Esophagus (tissue), 2 donors: ENCODE measurements around the gene MIEN1. TPM values are rescaled to one million over a fixed set of nuclear protein-coding genes. Genes with fewer than 3 reads are reported as not detected.

Experiments
- H3K27ac ChIP-seq, 2 donors: one replicate each; pipeline ENCODE4 v1.5.1; 2013; ENCODE audit warnings: low read depth in 2 of 2, mild to moderate bottlenecking in 2 of 2, inconsistent platforms in 1 of 2, low read length in 1 of 2, moderate library complexity in 1 of 2
- H3K27me3 ChIP-seq, 2 donors: one replicate each; pipeline ENCODE4 v1.6.1; 2013; ENCODE audit warnings: low read length in 2 of 2, control low read depth in 1 of 2, mild to moderate bottlenecking in 1 of 2; ENCODE audit not compliant: insufficient read depth in 2 of 2, control insufficient read depth in 1 of 2
- H3K36me3 ChIP-seq, 2 donors: one replicate each; pipeline ENCODE4 v1.6.1; 2013; ENCODE audit warnings: low read length in 1 of 2; ENCODE audit not compliant: control insufficient read depth in 2 of 2, insufficient read depth in 2 of 2
- H3K4me1 ChIP-seq, 2 donors: one replicate each; pipeline ENCODE4 v1.6.1; 2013; ENCODE audit warnings: low read length in 1 of 2; ENCODE audit not compliant: control insufficient read depth in 2 of 2, insufficient read depth in 2 of 2
- H3K4me3 ChIP-seq, 2 donors: one replicate each; pipeline ENCODE4 v1.5.1; 2013; ENCODE audit warnings: low read length in 2 of 2, mild to moderate bottlenecking in 2 of 2, low read depth in 1 of 2, moderate library complexity in 1 of 2
- H3K9me3 ChIP-seq, 2 donors: one replicate each; pipeline ENCODE4 v1.6.1; 2013; ENCODE audit warnings: mild to moderate bottlenecking in 2 of 2, low read depth in 1 of 2, low read length in 1 of 2, moderate library complexity in 1 of 2; ENCODE audit not compliant: control insufficient read depth in 2 of 2, insufficient read depth in 1 of 2
- WGBS, 2 donors: extraction: QIAGEN DNeasy Blood & Tissue Kit; methylation state at CpG; one replicate each; pipeline ENCODE4 v1.1.7; 2013; 5-methylcytosine and 5-hydroxymethylcytosine counted together
- polyA plus RNA-seq, 2 donors: library from polyadenylated mRNA; stranded (reverse); fragments of 200-250 nt; gene quantifications; one replicate each; pipeline ENCODE4 v1.2.3, GENCODE V29; 2013
- donor health status: healthy with polysubstance abuse.
- donor health status: Bipolar disorder and iron deficiency.

MIEN1 gene
- polyA plus RNA-seq, result 10 to 100 TPM; 57.5 to 98.6 TPM

- no peaks in the 10 kb centered on the region for H3K9me3 ChIP-seq
- H3K4me3 ChIP-seq, result peak within 1 kb of the TSS; percentile 49 to 66
- 1% methylated on average over 46 to 65 of the region's 65 CpGs for WGBS, 2 donors
- peaks cover 6 to 29% of the 10 kb centered on the region in 2 donors for H3K36me3 ChIP-seq
- peaks cover 3 to 5% of the 10 kb centered on the region in 2 donors for H3K4me1 ChIP-seq
- no peaks in the 10 kb centered on the region for H3K27me3 ChIP-seq
- peak within 1 kb of the TSS; percentile 72 to 90 for H3K27ac ChIP-seq
Measured at GRCh38 chr17:39730095-39730921, at the start of gene MIEN1. Gene MIEN1, minus strand, starts transcription at chr17:39730532. Its CDS starts 37 bp downstream, at chr17:39730495.

- Histone ChIP-seq H3K4me1 (peaks cover 0 to 3% of the 10 kb centered on the region in 2 donors), H3K36me3 (no peaks in the 10 kb centered on the region), H3K27me3 (no peaks in the 10 kb centered on the region), H3K4me3 (peak overlapping the region in 1 of 2 donors; percentile 21), H3K27ac (peak overlapping the region in 1 of 2 donors; percentile 44), H3K9me3 (no peaks in the 10 kb centered on the region)
- WGBS, 2 donors, result 48 to 49% methylated on average over 11 of the region's 11 CpGs
Measured at GRCh38 chr17:39777534-39778365, 47.4 kb upstream of the MIEN1 start.

GRCh38 chr17:39776252-39776651 lies 45.9 kb upstream of the MIEN1 start:
- peaks cover 0 to 3% of the 10 kb centered on the region in 2 donors for H3K4me1 ChIP-seq
- H3K27ac ChIP-seq, result peak overlapping the region in 1 of 2 donors; percentile 1
- H3K4me3 ChIP-seq, result peak overlapping the region in 1 of 2 donors; percentile 10
- H3K36me3 ChIP-seq, result no peaks in the 10 kb centered on the region
- no peaks in the 10 kb centered on the region for H3K9me3 ChIP-seq
- H3K27me3 ChIP-seq, result no peaks in the 10 kb centered on the region

- Histone ChIP-seq H3K4me3 (no peak overlapping the region), H3K36me3 (no peaks in the 10 kb centered on the region), H3K4me1 (peaks cover 0 to 3% of the 10 kb centered on the region in 2 donors), H3K27ac (peak overlapping the region in 1 of 2 donors; percentile 21), H3K9me3 (no peaks in the 10 kb centered on the region), H3K27me3 (no peaks in the 10 kb centered on the region)
- WGBS, 2 donors, result 75 to 81% methylated on average over 2 of the region's 2 CpGs
Measured at GRCh38 chr17:39775031-39775430, 44.7 kb upstream of the MIEN1 start.

- Histone ChIP-seq H3K27me3 (no peaks in the 10 kb centered on the region), H3K4me3 (no peak overlapping the region), H3K36me3 (no peaks in the 10 kb centered on the region), H3K9me3 (no peaks in the 10 kb centered on the region), H3K27ac (peak overlapping the region; percentile 37 to 41), H3K4me1 (peaks cover 0 to 3% of the 10 kb centered on the region in 2 donors)
- WGBS, 2 donors, result 72% methylated on average over 4 of the region's 4 CpGs
Measured at GRCh38 chr17:39774047-39774446, 43.7 kb upstream of the MIEN1 start.

- Histone ChIP-seq H3K27ac (peak overlapping the region; percentile 43 to 59), H3K9me3 (no peaks in the 10 kb centered on the region), H3K27me3 (no peaks in the 10 kb centered on the region), H3K4me3 (no peak overlapping the region), H3K36me3 (no peaks in the 10 kb centered on the region), H3K4me1 (peaks cover 0 to 3% of the 10 kb centered on the region in 2 donors)
- WGBS, 2 donors, result 71 to 80% methylated on average over 7 of the region's 7 CpGs
Measured at GRCh38 chr17:39772987-39773934, 42.9 kb upstream of the MIEN1 start.

- H3K27ac ChIP-seq, result peak overlapping the region; percentile 3 to 35
- H3K36me3 ChIP-seq, result no peaks in the 10 kb centered on the region
- no peak overlapping the region for H3K4me3 ChIP-seq
- no peaks in the 10 kb centered on the region for H3K27me3 ChIP-seq
- no peaks in the 10 kb centered on the region for H3K9me3 ChIP-seq
- H3K4me1 ChIP-seq, result peaks cover 0 to 3% of the 10 kb centered on the region in 2 donors
Measured at GRCh38 chr17:39772415-39772814, 42.1 kb upstream of the MIEN1 start.

GRCh38 chr17:39769974-39770587 lies 39.7 kb upstream of the MIEN1 start:
- Histone ChIP-seq H3K36me3 (no peaks in the 10 kb centered on the region), H3K27ac (peak overlapping the region in 1 of 2 donors; percentile 15), H3K4me1 (peaks cover 0 to 3% of the 10 kb centered on the region in 2 donors), H3K27me3 (no peaks in the 10 kb centered on the region), H3K9me3 (no peaks in the 10 kb centered on the region), H3K4me3 (no peak overlapping the region)
- WGBS, 2 donors, result 32 to 34% methylated on average over 8 of the region's 8 CpGs
